Cardiac muscle cell (in vitro differentiated cells and primary cell): ENCODE data around the gene HDDC3. TPM values are rescaled to one million over a fixed set of nuclear protein-coding genes. Genes with fewer than 3 reads are reported as not detected.

Source experiments
- DNase-seq, 2 donors: peaks; one replicate each; pipeline versions ENCODE4 v3.0.0 to v3.0.0-alpha.2; 2010 to 2017; ENCODE audit warnings: low read depth in 1 of 2, low spot score in 1 of 2
- H3K27ac ChIP-seq: fragments of 200-600 bp; sonication (generic); 2 replicates; pipeline ENCODE4 v1.5.1; 2016
- H3K27me3 ChIP-seq: fragments of 200-600 bp; sonication (generic); 2 replicates; pipeline ENCODE4 v1.6.0; 2016; ENCODE audit warnings: control low read depth
- H3K36me3 ChIP-seq: fragments of 200-600 bp; sonication (generic); 2 replicates; pipeline ENCODE4 v1.5.1; 2016; ENCODE audit warnings: control low read depth
- H3K4me1 ChIP-seq: fragments of 200-600 bp; sonication (generic); 2 replicates; pipeline ENCODE4 v1.8.1; 2017; ENCODE audit warnings: low read depth, mild to moderate bottlenecking, mixed run types
- H3K4me3 ChIP-seq: fragments of 200-600 bp; sonication (generic); 2 replicates; pipeline ENCODE4 v1.5.1; 2016; ENCODE audit warnings: mild to moderate bottlenecking
- H3K9me3 ChIP-seq: fragments of 200-600 bp; sonication (generic); 2 replicates; pipeline ENCODE4 v1.5.1; 2017; ENCODE audit warnings: low read depth, mild to moderate bottlenecking, control low read depth
- CTCF ChIP-seq: IDR thresholded peaks from 2 replicates; pipeline ENCODE4 v1.5.1; 2012; ENCODE audit warnings: low read depth, mild to moderate bottlenecking, low read length
- polyA plus RNA-seq: library from polyadenylated mRNA; unstranded; fragments of >200 nt; fragmentation: Nextera tagmentation; extraction: Ambion mirVana; gene quantifications from 2 replicates; pipeline ENCODE4 v1.2.1, GENCODE V29; 2016
- total RNA-seq: library from RNA; depleted of rRNA; stranded (reverse); fragments of >200 nt; gene quantifications from 2 replicates; pipeline ENCODE4 v1.2.3, GENCODE V29; 2016

HDDC3 gene
- total and polyA plus RNA-seq, 2 experiments from 2014 or later = 22.5 to 32.5 TPM

GRCh38 chr15:90895571-90896117, 36.7 kb downstream of the HDDC3 start:
- H3K4me3 ChIP-seq = no peak overlapping the region
- no peaks in the 10 kb centered on the region for H3K27me3 ChIP-seq
- no peaks in the 10 kb centered on the region for H3K36me3 ChIP-seq
- H3K27ac ChIP-seq = no peak overlapping the region
- no peaks in the 10 kb centered on the region for H3K9me3 ChIP-seq
- TF ChIP-seq CTCF = no peak
- no peak for DNase-seq
- no peaks in the 10 kb centered on the region for H3K4me1 ChIP-seq

- Histone ChIP-seq H3K4me3 (no peak overlapping the region), H3K27me3 (no peaks in the 10 kb centered on the region), H3K4me1 (no peaks in the 10 kb centered on the region), H3K27ac (no peak overlapping the region), H3K9me3 (no peaks in the 10 kb centered on the region), H3K36me3 (no peaks in the 10 kb centered on the region)
- no peak for DNase-seq
- peak; percentile 14 for TF ChIP-seq CTCF
Observed at GRCh38 chr15:90893175-90894090, 38.9 kb downstream of the HDDC3 start.

GRCh38 chr15:90892498-90893174, 39.7 kb downstream of the HDDC3 start:
- Histone ChIP-seq H3K36me3 (no peaks in the 10 kb centered on the region), H3K27ac (no peak overlapping the region), H3K4me3 (no peak overlapping the region), H3K27me3 (no peaks in the 10 kb centered on the region), H3K9me3 (no peaks in the 10 kb centered on the region), H3K4me1 (no peaks in the 10 kb centered on the region)
- no peak for DNase-seq
- TF ChIP-seq CTCF = no peak

- Histone ChIP-seq H3K4me1 (no peaks in the 10 kb centered on the region), H3K36me3 (no peaks in the 10 kb centered on the region), H3K4me3 (no peak overlapping the region), H3K27me3 (no peaks in the 10 kb centered on the region), H3K27ac (no peak overlapping the region), H3K9me3 (no peaks in the 10 kb centered on the region)
- no peak for DNase-seq
- TF ChIP-seq CTCF = no peak
Observed at GRCh38 chr15:90892023-90892422, 40.3 kb downstream of the HDDC3 start.

- Histone ChIP-seq H3K4me3 (no peak overlapping the region), H3K4me1 (no peaks in the 10 kb centered on the region), H3K27me3 (no peaks in the 10 kb centered on the region), H3K9me3 (no peaks in the 10 kb centered on the region), H3K36me3 (no peaks in the 10 kb centered on the region), H3K27ac (no peak overlapping the region)
- TF ChIP-seq CTCF = no peak
- DNase-seq = no peak
Observed at GRCh38 chr15:90891346-90891949, 40.9 kb downstream of the HDDC3 start.
